HepG2 (cell line): Measurements from ENCODE around the gene CCT6A. TPM values are rescaled to one million over a fixed set of nuclear protein-coding genes. Genes with fewer than 3 reads are reported as not detected.

Experiments
- HIVEP1 ChIP-seq: sonication (generic); formaldehyde crosslinking; IDR thresholded peaks from 2 replicates; pipeline ENCODE4 v1.4.0; 2020; ENCODE audit warnings: mild to moderate bottlenecking, missing genetic modification reagents
- IKZF1 ChIP-seq: fragments of 450-650 bp; IDR thresholded peaks from 2 replicates; pipeline ENCODE4 v1.7.1; 2016
- KLF11 ChIP-seq: IDR thresholded peaks from 2 replicates; pipeline ENCODE4 v1.6.1; 2016; ENCODE audit warnings: missing compliant biosample characterization
- MTF2 ChIP-seq: sonication (generic); formaldehyde crosslinking; IDR thresholded peaks from 2 replicates; pipeline ENCODE4 v1.5.0; 2020; ENCODE audit warnings: missing genetic modification reagents, borderline replicate concordance
- TBP ChIP-seq: sonication (generic); formaldehyde crosslinking; IDR thresholded peaks from 2 replicates; pipeline ENCODE4 v1.5.0; 2020; ENCODE audit warnings: missing genetic modification reagents
- TFDP1 ChIP-seq: IDR thresholded peaks from 2 replicates; pipeline ENCODE4 v1.6.1; 2016; ENCODE audit warnings: missing compliant biosample characterization, missing genetic modification reagents, borderline replicate concordance
- TMF1 ChIP-seq: sonication (generic); formaldehyde crosslinking; IDR thresholded peaks from 2 replicates; pipeline ENCODE4 v1.8.1; 2022; ENCODE audit warnings: low read depth, missing genetic modification reagents
- ZBTB7B ChIP-seq: sonication (generic); formaldehyde crosslinking; IDR thresholded peaks from 2 replicates; pipeline ENCODE4 v1.4.0; 2020; ENCODE audit warnings: missing genetic modification reagents
- ZFP36L2 ChIP-seq: sonication (generic); formaldehyde crosslinking; IDR thresholded peaks from 2 replicates; pipeline ENCODE4 v1.4.0; 2020; ENCODE audit warnings: missing genetic modification reagents
- ZNF24 ChIP-seq: fragments of 450-650 bp; IDR thresholded peaks from 2 replicates; pipeline ENCODE4 v1.6.1; 2017; ENCODE audit warnings: antibody characterized with exemption, mild to moderate bottlenecking
- ZNF607 ChIP-seq: sonication (generic); formaldehyde crosslinking; IDR thresholded peaks from 2 replicates; pipeline ENCODE4 v1.5.1; 2020; ENCODE audit warnings: missing genetic modification reagents, mild to moderate bottlenecking, borderline replicate concordance
- ZNF674 ChIP-seq: sonication (generic); formaldehyde crosslinking; IDR thresholded peaks from 2 replicates; pipeline ENCODE4 v1.5.0; 2020; ENCODE audit warnings: low read depth, mild to moderate bottlenecking, missing genetic modification reagents
- ZNF775 ChIP-seq: sonication (generic); formaldehyde crosslinking; IDR thresholded peaks from 2 replicates; pipeline ENCODE4 v1.4.0; 2020; ENCODE audit warnings: missing genetic modification reagents, mild to moderate bottlenecking, moderate library complexity, borderline replicate concordance
- polyA plus RNA-seq, 8 experiments: library from polyadenylated mRNA; depleted of rRNA in 3 of 8; stranded (reverse) in 7 of 8; unstranded in 1 of 8; fragments of >200 nt; fragmentation: Illumina TruSeq in 4 of 8; extraction: Trizol in 4 of 8; gene quantifications; 2 replicates each; pipeline versions ENCODE4 v1.2.1 to v1.2.3, GENCODE V29; 2011 to 2016; ENCODE audit warnings: low read depth in 4 of 8, missing spikeins in 1 of 8, mixed read lengths in 1 of 8; ENCODE audit not compliant: insufficient read depth in 1 of 8
- total RNA-seq, 5 experiments: library from RNA; depleted of rRNA; stranded (reverse); fragments of >200 nt; fragmentation: Illumina TruSeq; extraction: Trizol; gene quantifications; 2 replicates each; pipeline ENCODE4 v1.2.3, GENCODE V29; 2016; ENCODE audit warnings: low read depth in 1 of 5
- TF ChIP-seq, protein P1 (sequence below): sonication (generic); formaldehyde crosslinking; IDR thresholded peaks from 2 replicates; pipeline ENCODE4 v1.4.0; 2020; ENCODE audit warnings: missing genetic modification reagents
- TF ChIP-seq, protein P2 (sequence below): IDR thresholded peaks from 2 replicates; pipeline ENCODE4 v1.4.0; 2020; ENCODE audit warnings: mild to moderate bottlenecking, missing genetic modification reagents
- TF ChIP-seq, protein P3 (sequence below): sonication (generic); formaldehyde crosslinking; IDR thresholded peaks from 2 replicates; pipeline ENCODE4 v1.5.0; 2020; ENCODE audit warnings: missing genetic modification reagents
- TF ChIP-seq, protein P4 (sequence below): sonication (generic); formaldehyde crosslinking; IDR thresholded peaks from 2 replicates; pipeline ENCODE4 v1.9.0; 2021; ENCODE audit warnings: missing genetic modification reagents, mild to moderate bottlenecking, borderline replicate concordance
- TF ChIP-seq, protein P5 (sequence below): sonication (generic); formaldehyde crosslinking; IDR thresholded peaks from 2 replicates; pipeline ENCODE4 v1.4.0; 2020; ENCODE audit warnings: mild to moderate bottlenecking, missing genetic modification reagents

Gene CCT6A
- total and polyA plus RNA-seq, 2 of the 13 experiments (the other 11 are each of a cell fraction or from before 2014, with no cell fraction given): 219 to 292 TPM

- TF ChIP-seq, protein P1, sequence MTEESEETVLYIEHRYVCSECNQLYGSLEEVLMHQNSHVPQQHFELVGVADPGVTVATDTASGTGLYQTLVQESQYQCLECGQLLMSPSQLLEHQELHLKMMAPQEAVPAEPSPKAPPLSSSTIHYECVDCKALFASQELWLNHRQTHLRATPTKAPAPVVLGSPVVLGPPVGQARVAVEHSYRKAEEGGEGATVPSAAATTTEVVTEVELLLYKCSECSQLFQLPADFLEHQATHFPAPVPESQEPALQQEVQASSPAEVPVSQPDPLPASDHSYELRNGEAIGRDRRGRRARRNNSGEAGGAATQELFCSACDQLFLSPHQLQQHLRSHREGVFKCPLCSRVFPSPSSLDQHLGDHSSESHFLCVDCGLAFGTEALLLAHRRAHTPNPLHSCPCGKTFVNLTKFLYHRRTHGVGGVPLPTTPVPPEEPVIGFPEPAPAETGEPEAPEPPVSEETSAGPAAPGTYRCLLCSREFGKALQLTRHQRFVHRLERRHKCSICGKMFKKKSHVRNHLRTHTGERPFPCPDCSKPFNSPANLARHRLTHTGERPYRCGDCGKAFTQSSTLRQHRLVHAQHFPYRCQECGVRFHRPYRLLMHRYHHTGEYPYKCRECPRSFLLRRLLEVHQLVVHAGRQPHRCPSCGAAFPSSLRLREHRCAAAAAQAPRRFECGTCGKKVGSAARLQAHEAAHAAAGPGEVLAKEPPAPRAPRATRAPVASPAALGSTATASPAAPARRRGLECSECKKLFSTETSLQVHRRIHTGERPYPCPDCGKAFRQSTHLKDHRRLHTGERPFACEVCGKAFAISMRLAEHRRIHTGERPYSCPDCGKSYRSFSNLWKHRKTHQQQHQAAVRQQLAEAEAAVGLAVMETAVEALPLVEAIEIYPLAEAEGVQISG: peak; percentile 83
- TF ChIP-seq ZNF775 (CRISPR knock-in tag) (no peak; the same call in 1 of the 2 replicates), IKZF1 (no peak), TBP (CRISPR knock-in tag) (no peak), ZNF674 (CRISPR knock-in tag) (0 out of 2 replicates have a peak, but pooled peaks have one; percentile 78), ZBTB7B (CRISPR knock-in tag) (no peak; the same call in 1 of the 2 replicates), TMF1 (CRISPR knock-in tag) (peak; percentile 37; the same call in 1 of the 2 replicates), ZNF24 (no peak; the same call in 1 of the 2 replicates), ZFP36L2 (no peak), TFDP1 (CRISPR knock-in tag) (peak; percentile 86; the same call in 1 of the 2 replicates), ZNF607 (CRISPR knock-in tag) (peak; percentile 90), HIVEP1 (CRISPR knock-in tag) (peak; percentile 68; the same call in 1 of the 2 replicates), MTF2 (CRISPR knock-in tag) (no peak), KLF11 (CRISPR knock-in tag) (0 out of 2 replicates have a peak, but pooled peaks have one; percentile 22)
- TF ChIP-seq, protein P2, sequence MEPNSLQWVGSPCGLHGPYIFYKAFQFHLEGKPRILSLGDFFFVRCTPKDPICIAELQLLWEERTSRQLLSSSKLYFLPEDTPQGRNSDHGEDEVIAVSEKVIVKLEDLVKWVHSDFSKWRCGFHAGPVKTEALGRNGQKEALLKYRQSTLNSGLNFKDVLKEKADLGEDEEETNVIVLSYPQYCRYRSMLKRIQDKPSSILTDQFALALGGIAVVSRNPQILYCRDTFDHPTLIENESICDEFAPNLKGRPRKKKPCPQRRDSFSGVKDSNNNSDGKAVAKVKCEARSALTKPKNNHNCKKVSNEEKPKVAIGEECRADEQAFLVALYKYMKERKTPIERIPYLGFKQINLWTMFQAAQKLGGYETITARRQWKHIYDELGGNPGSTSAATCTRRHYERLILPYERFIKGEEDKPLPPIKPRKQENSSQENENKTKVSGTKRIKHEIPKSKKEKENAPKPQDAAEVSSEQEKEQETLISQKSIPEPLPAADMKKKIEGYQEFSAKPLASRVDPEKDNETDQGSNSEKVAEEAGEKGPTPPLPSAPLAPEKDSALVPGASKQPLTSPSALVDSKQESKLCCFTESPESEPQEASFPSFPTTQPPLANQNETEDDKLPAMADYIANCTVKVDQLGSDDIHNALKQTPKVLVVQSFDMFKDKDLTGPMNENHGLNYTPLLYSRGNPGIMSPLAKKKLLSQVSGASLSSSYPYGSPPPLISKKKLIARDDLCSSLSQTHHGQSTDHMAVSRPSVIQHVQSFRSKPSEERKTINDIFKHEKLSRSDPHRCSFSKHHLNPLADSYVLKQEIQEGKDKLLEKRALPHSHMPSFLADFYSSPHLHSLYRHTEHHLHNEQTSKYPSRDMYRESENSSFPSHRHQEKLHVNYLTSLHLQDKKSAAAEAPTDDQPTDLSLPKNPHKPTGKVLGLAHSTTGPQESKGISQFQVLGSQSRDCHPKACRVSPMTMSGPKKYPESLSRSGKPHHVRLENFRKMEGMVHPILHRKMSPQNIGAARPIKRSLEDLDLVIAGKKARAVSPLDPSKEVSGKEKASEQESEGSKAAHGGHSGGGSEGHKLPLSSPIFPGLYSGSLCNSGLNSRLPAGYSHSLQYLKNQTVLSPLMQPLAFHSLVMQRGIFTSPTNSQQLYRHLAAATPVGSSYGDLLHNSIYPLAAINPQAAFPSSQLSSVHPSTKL: peak; percentile 63; the same call in 1 of the 2 replicates
- TF ChIP-seq, protein P3, sequence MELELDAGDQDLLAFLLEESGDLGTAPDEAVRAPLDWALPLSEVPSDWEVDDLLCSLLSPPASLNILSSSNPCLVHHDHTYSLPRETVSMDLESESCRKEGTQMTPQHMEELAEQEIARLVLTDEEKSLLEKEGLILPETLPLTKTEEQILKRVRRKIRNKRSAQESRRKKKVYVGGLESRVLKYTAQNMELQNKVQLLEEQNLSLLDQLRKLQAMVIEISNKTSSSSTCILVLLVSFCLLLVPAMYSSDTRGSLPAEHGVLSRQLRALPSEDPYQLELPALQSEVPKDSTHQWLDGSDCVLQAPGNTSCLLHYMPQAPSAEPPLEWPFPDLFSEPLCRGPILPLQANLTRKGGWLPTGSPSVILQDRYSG (CRISPR knock-in tag): no peak
- TF ChIP-seq, protein P4, sequence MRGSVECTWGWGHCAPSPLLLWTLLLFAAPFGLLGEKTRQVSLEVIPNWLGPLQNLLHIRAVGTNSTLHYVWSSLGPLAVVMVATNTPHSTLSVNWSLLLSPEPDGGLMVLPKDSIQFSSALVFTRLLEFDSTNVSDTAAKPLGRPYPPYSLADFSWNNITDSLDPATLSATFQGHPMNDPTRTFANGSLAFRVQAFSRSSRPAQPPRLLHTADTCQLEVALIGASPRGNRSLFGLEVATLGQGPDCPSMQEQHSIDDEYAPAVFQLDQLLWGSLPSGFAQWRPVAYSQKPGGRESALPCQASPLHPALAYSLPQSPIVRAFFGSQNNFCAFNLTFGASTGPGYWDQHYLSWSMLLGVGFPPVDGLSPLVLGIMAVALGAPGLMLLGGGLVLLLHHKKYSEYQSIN: no peak; the same call in 1 of the 2 replicates
- TF ChIP-seq, protein P5, sequence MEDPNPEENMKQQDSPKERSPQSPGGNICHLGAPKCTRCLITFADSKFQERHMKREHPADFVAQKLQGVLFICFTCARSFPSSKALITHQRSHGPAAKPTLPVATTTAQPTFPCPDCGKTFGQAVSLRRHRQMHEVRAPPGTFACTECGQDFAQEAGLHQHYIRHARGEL (CRISPR knock-in tag): no peak
Observed at GRCh38 chr7:56051339-56052191, at the start of gene CCT6A, which contains the start of gene PSPH (continued).
